GM18499 (cell line): ENCODE results near the gene SMIM20.
A peak's percentile ranks its signal among the peaks of the same experiment; 100 is the strongest.
"Not testable (repeated sequence)": the region's sequence is repeated elsewhere in the genome, so short reads cannot be mapped to it uniquely, and the experiment has no call there.

Experiments
- ATAC-seq: cut with Tn5 transposase; IDR thresholded peaks from one replicate; pipeline ENCODE4 v1.9.1; 2021; ENCODE audit warnings: moderate number of reproducible peaks; ENCODE audit not compliant: insufficient read depth, unreplicated experiment

The SMIM20 gene

DNA sequence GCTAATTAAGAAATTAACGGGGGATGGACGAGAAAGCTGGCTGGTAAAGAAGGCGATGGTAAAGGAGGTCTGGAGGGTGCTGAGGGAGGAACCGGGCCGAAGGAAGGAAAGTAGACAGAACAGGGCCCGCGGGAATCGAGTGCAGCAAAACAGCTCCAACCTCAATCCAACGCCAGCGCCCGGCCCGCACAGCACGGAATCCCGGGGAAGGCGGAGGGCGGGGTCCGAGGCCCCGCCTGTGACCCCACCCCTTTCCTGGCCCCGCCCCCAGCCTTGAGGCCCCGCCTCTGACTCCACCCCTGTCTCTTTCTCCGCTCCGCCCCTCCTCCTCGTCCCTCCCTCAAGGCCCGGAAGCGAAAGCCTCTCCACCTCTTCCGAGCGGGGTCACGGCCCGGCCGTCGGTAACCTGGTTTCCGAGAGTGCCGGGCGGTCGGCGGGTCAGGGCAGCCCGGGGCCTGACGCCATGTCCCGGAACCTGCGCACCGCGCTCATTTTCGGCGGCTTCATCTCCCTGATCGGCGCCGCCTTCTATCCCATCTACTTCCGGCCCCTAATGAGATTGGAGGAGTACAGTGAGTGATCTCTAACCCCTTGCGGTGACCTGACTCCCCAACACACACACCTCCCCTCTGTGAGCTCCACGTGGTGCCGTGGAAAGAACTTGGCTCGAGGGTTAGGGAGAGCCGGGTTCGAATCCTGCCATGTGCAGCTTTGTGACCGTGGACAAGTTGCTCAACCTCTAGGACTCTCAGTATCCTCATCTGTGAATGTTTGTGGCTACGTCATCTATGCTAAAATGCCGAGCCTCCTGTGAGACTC, at the start of gene SMIM20:
Gene SMIM20, plus strand, starts transcription at position 370 of the 819 bp plus-strand sequence. Its CDS starts 94 bp downstream, at position 464.
- ATAC-seq, result peak; percentile 74

DNA sequence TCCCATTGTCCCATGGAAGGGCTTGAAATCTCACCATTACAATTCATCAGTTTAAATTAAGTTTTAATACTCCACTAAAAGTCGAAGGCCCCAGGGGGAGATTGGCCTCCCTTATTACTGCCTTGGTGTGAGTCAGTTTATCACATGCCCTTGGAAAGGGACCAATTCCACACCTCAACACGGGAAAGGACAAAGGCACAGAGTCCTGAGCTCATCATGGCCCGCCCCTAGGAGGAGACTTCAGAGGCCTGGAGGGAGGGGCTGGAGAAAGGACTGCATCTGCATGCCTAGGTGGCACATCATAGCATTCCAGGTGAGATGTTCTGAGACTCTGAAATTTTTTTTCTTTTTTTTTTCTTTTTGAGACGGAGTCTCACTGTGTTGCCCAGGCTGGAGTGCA, 48.4 kb upstream of the SMIM20 start:
- ATAC-seq, result no peak

DNA sequence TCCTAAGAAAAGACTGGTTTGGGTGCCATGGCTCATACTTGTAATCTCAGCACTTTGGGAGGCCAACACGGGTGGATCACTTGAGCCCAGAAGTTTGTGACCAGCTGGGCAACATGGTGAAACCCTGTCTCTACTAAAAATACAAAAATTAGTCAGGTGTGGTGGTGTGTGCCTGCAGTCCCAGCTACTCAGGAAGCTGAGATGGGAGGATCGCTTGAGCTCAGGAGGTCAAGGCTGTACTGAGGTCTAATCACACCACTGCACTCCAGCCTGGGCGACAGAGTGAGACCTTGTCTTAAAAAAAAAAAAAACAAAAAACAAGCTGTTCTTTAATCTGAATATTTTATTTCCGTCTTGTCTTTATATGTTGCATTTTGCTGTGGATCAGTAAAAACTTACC, 47.6 kb upstream of the SMIM20 start:
- not testable (repeated sequence) for ATAC-seq

DNA sequence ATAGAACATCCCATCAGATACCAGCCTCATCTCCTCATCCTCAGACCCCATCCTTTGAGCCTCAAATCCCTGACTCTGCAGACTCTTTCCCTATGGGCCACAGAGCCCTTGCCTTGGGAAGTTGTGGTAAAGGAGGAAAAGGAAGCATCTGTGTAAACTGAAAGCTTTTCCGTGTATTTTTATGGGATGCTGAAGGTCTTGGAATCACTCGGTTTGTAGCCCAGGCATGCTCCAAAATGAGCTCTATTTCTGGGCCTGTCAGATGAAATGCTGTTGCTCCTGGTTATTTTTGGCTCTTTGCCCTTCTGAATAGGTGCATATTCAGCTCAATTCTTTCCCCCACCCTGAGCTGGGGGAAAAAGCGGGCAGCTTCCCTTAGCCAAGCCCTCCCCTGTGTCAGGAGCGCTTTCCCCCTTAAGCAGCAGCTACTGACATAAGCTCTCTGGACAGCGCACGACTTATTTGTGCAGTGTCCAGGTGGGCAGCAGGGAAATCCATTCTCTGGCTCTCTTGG, 46.2 kb upstream of the SMIM20 start:
- no peak for ATAC-seq

DNA sequence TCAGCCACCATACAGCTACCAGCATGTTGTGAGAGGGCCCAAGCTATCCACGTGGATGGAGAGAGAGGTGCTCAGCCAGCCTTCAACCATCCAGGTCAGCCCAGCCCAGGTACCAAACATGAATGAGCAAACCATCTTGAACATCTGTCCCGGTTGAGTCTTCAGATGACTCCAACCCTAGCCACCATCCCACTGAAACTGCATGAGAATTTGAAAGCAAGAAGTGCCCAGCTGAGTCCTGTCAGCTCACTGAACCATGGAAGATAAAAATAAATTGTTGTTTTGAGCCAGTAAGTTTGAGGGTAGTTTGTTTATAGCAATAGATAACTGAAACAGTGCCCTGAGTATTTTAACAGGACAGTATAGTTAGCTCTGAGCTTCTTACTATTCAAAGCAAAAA, 43.9 kb upstream of the SMIM20 start:
- no peak for ATAC-seq

DNA sequence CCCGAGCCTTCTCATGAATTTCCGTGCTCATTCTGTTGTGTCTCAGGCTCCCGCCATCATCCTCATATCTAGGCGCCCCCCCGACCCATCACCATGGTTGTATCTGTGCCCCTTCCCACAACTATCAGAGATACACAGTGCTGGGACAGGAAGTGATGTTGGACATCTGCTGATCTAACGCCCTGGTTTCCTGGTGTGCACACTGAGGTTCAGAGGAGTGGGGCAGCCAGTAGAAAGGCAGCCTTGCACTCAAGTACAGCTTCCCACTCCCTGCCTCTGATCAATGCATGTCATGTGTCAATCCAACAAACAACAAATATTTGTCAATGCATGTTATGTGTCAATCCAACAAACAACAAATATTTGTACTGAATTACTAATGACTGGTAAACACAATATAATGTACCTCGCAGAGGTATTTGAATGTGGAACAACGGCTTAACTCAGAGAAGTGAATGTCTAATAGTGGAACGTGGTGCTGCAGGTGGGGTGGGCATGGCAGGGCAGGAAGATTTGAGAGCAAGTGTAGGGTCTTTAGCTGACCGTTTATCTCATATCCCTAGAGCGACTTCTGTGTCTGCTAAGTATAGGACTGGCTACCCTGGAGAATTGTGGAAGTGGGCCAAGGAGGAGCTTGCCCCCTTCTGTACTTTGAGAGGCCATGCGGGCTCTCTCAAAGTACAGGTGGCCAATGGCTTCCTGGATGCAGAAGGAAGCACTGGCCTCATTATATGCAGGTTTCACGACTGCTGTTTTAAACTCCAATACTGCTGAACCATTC, 41.0 kb upstream of the SMIM20 start:
- ATAC-seq, result no peak

DNA sequence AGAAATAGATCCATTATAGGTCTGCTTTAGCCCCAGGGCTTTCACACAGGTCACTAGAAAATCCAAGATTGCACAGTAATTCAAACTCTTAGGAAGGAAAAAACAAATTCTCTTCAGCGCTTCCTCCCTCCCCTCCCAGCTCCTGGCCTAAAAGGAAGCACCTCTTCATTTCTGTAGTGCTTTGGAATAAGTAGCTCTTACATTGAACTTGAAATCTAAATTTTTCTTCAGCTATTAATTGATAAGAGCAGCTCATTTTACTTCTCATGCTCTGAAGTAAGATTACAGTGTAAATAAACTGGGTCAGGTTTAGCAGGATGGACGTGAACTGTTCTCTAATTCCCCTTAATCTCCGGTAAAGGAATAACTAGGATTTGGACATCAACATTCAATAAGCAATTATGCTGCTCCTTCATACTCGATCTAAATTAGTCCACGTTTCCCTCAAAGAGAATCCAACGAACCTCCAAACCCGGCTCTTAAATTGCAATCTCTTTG, 40.3 kb upstream of the SMIM20 start:
- ATAC-seq, result no peak

DNA sequence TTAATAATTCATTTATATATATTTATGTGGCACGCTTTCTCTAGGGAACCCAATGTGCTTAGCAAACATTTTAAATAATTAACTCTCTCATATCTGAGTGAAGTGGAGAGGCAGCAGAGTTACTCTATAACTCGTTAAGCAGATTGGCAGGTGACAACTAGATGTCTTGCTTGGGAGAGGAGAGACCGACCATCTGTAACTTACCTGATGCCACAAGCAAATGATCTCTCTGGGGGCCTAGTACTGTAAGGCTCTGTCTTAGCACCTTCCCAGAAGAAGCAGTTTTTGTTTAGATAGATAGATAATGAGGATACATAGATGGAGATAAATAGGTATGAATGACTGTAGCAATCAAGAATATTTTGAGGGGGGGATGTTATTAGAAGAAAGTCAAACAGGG, 39.4 kb upstream of the SMIM20 start:
- no peak for ATAC-seq

DNA sequence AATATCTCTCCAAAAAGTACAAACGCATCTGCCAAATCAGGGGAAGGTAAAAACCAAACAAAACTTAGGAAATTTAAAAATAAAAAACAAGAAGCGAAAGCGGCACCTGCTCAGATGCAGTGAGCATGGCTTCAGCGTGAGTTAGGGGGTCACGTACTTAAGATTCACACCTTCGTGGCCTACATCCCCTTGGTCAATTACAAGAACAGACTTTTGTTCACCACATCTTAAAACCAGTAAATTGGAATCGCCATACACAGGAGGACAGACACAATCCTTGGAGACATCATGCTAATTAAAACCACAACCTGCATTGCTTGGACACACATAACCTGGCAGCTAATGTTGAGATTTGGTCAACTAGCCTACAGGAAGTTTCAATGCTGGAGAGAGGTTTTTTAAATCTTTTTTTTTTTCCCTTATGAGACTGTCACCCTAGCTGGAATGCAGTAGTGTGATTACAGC, 38.7 kb upstream of the SMIM20 start:
- ATAC-seq, result no peak

DNA sequence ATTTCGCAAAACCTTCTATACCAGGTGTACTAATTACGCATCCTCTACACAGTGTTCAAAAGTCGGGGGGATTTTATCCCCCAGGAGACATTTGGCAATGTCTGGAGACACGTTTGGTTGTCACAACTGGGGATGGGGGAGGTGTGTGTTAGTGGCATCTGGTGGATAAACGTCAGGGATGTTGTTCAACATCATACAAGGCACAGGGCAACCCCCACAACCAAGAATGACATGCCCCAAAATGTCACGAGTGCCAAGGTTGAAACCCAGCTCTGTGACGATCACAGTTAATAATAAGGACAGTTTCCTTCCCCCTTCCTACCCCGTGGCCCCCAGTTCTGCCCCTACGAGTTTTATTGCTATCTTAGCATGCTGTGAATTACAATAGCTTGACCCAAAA, 35.3 kb upstream of the SMIM20 start:
- no peak for ATAC-seq

DNA sequence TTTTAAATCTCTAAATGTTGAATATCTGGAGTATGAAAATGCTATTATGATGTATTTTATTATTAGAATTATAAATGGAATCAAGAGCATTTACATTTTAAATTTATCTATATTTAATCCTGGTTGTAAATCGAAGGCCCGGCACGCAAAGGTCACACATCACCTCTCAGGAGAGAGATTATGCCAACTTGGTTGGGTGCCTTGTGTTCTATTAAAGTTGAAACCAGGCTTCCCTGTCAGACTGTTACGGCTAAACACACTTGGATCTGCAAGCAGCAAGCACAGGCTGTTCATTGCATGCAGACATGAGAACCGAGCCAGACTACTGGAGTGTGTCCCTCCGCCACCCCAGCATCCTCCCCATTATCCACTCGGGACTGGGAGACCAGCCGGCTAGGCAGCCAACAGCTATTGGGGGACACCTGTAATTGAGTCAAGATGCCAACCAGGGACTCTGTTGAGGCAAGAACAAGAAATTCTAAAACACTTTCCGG, 34.9 kb upstream of the SMIM20 start:
- ATAC-seq, result no peak

DNA sequence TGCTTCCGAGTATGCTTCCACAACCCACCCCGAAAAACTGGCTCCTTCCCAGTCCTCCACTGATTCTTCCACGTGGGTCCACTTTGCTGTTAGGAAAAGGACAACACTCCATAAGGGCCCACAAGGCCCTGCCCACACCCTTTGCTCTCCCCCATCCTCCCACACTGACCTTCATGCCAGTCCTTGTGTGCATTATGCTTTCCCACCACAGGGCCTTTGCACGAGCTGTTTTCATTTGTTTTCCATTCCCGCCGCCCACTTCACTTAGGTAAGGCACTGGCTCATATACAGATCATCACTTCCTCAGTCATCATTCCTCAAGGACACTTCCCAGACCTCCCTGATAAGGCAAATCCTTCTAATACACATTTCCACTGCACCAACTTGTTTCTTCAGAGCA, 34.4 kb upstream of the SMIM20 start:
- ATAC-seq, result no peak

DNA sequence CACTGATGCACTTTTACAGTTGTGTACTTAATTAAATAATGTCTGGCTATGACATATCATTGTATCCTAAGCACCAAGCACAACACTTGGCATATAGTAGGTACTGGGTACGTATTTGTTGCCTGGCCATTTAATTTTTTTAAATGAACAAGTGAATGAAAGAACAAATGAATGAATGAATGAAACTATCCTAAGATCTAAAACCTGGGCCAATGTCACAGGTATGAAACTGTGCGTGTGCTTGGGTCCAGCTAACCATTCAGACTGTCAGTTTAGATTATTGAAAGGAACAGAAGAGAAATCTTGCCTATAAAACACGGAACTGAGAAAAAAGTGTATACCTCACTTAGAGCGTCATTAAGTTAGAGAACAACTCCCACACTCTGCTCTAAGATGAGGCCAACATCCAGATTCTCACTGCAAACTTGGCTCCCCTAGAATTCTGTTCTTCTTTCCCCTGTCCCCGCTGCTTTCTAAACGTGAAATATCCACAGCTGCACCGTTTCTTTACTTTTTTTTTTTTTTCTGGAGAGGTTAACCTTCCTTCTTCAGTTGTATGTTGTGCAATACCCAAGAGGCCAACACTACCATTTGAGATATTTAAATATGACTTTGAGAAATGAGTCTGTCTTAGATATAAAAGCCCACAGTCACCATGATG, 33.9 kb upstream of the SMIM20 start:
- peak; percentile 51 for ATAC-seq

DNA sequence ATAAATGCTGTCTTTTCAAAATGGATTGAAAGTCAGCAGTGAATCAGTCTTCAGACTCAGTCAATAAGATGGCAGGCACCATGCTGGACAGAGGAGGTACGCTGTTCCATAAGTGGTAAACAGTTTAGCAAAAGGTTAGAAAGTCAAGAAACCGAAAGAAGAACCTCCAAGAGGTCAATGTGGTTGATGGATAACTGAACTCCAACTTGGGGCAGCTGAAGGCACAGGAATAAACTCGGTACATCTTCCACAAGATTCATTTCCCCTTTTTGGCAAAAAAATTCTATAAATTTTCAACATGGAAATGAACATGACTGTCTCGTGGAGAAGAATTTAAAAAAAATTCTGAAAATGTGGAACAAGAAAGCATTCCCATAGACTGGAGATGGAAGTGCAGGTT, 32.8 kb upstream of the SMIM20 start:
- ATAC-seq, result no peak

DNA sequence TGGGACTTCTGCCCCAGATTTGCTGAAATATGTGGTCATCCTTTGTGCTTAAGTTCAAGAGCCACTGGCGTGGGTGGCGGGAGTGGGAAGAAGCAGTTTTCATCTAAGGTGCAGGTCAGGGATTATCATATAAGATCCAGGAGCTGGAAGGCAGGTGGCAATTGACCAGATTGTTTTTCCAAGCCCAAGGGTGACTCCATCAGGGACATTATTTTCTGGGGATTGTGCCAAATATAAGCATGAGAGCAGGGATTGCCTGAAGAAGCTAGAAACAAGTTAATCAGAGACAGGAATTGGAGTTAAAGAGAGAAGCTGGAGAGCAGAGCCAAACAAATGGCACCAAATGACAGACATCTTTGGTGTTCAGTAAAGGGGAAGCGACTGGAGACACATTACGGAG, 31.8 kb upstream of the SMIM20 start:
- no peak for ATAC-seq

DNA sequence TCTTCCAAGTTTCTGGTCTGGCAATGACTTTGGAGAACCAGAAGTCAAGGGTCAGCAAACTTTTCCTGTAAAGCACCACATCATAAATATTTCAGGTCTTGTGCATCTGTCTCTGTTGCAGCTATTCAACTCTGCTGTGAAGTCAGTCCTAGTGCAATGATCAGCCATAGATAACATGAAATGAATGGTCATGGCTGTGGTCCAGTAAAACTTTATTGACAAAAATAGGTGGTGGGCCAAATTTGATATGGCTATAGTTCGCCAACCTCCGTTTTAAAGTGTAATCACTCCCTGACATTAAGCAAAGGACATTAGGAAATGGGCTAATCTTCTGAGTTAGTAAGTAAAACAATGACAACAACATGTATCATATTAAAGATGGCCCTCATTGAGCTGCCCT, 30.5 kb upstream of the SMIM20 start:
- ATAC-seq, result no peak

DNA sequence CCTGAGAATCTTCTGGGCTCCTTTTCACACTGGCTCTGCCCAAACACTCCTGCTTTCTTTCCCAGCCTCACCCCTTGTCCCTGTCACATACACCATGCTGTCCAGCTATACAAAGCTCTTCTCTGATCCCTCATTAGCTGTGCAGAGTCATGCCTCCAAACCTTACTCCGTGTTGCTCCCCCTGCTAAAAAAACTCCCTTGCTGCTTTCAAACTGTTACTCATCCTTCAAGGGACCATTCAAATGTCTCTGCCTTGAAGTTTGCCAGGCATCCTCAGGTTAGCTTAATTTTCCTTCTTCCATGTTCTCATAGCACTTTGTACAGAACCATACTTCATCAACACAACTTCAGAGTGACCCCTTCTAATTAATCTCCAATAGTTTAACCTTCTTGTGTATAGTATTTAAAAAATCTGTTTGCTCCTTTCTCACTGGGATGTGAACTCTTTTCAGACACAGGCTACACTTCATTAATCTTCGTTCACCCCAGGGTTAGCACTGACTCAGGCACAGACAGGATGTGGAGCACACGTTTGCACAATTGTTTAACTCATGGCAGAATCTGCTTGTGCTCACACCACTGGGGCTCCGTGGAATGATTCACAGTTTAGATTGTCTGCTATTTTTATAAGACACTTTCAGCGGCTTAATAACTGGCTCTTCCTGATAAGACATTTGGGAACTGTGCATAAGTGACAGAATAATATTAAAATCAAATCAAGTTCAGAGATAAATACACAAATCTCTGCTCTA, 29.8 kb upstream of the SMIM20 start:
- no peak for ATAC-seq

DNA sequence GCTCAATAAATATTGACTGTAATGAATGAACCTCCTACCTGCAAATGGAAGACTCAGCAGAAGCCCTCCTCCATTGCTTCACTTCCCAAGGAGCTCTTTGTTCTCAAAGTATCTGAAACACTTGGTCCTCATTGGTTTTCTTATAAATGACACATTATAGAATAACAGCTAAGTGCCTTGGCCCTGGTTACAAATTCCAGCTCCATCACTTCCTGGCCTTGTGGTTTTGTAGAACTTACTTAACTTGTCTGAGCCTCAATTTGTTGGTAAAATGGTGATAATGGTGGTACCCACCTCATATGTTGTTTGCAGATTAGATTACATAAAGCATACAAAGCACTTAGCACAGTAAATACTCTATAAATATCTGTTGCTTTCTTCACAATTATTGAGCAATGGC, 25.2 kb upstream of the SMIM20 start:
- ATAC-seq, result no peak

DNA sequence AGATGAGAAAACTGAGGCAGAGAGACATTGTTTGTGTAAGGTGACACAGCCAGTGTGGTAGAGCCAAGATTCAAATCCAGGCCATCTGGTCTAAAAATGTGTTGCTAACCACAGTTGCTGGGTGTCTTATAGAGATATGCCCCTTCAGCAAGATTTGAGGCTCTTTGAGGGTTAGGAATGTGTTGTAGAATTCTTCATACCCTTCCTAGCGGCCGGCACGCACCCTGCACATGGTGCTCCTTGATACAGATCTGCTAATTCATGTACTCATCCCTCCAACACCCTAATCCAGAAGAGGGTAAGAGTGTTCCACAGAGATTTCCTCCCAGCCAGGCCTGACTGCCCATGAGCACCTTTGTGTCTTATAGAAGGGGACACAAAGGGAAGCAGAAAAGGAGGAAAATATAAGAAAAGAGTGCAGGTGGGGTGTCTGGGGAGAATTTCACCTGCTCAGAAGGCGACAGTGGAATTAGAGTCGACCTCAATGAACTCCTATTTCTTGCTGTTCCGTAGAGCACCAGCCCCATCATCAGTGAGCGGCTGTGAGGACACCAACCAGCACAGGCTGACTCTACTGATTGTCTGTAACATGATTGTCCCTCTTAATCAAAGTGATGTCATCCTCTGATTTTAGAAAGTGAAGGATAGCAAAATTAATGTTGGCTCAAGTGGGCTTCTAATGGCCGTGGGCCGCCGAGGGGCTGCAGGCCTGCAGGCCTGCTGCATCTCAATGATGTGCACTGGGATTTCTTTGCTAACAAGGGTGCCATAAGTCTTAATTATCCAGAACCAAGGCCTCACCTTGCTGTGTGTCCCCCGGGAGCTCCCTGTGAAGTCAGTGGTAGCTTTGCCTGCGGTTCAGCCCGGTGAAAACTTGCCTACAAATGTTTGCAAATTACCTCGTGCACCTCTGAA, 24.2 kb upstream of the SMIM20 start:
- ATAC-seq, result no peak
